ENCODE results near the gene ADGRL2.

- TF ChIP-seq CTCF (optimal IDR thresholded peaks at IDR 0.05 in 1 of 3, IDR thresholded peaks at IDR 0.05 in 1 of 3, conservative IDR thresholded peaks at IDR 0.05 in 1 of 3; ENCODE audit: extremely low read depth in 1 of 3, insufficient read depth in 2 of 3, low read length in 3 of 3): no peak
- no peak for TF ChIP-seq EZH2 (IDR thresholded peaks at IDR 0.05; ENCODE audit: low read length)
These were observed 84.6 kb downstream of the ADGRL2 start for GRCh38 chr1:81885291-81885690.

Data from keratinocyte (primary cell).